ENCODE measurements around the gene BFSP2. TPM values are rescaled to one million over a fixed set of nuclear protein-coding genes. Genes with fewer than 3 reads are reported as not detected.

The BFSP2 gene
- total RNA-seq, 1 donor from 2014 or later = not detected

- H3K27me3 Mint-ChIP-seq (ENCODE audit: unreplicated experiment) = peaks cover 8% of the 10 kb centered on the region
- no peak for DNase-seq
- peaks cover 9% of the 10 kb centered on the region for H3K9me3 Mint-ChIP-seq (ENCODE audit: unreplicated experiment)
- no peaks in the 10 kb centered on the region for H3K4me1 Mint-ChIP-seq (ENCODE audit: low read depth, unreplicated experiment)
- TF ChIP-seq CTCF (IDR thresholded peaks at IDR 0.05; ENCODE audit: partially characterized antibody, unreplicated experiment) = no peak
- H3K4me3 Mint-ChIP-seq (ENCODE audit: unreplicated experiment) = no peak overlapping the region
- no peak overlapping the region for H3K27ac Mint-ChIP-seq (ENCODE audit: unreplicated experiment)
- peaks cover 9% of the 10 kb centered on the region for H3K36me3 Mint-ChIP-seq (ENCODE audit: unreplicated experiment)
Measured at GRCh38 chr3:133394561-133395311, 5.1 kb upstream of the BFSP2 start.

GRCh38 chr3:133396906-133397305 is 3.0 kb upstream of the BFSP2 start:
- H3K36me3 Mint-ChIP-seq (ENCODE audit: unreplicated experiment) = peaks cover 9% of the 10 kb centered on the region
- no peak for TF ChIP-seq CTCF (IDR thresholded peaks at IDR 0.05; ENCODE audit: partially characterized antibody, unreplicated experiment)
- no peak overlapping the region for H3K4me3 Mint-ChIP-seq (ENCODE audit: unreplicated experiment)
- H3K27ac Mint-ChIP-seq (ENCODE audit: unreplicated experiment) = no peak overlapping the region
- peaks cover 8% of the 10 kb centered on the region for H3K27me3 Mint-ChIP-seq (ENCODE audit: unreplicated experiment)
- H3K9me3 Mint-ChIP-seq (ENCODE audit: unreplicated experiment) = peaks cover 6% of the 10 kb centered on the region
- no peak for DNase-seq
- no peaks in the 10 kb centered on the region for H3K4me1 Mint-ChIP-seq (ENCODE audit: low read depth, unreplicated experiment)

GRCh38 chr3:133401374-133402135 is 1.7 kb downstream of the BFSP2 start:
- DNase-seq = no peak
- no peak overlapping the region for H3K27ac Mint-ChIP-seq (ENCODE audit: unreplicated experiment)
- H3K36me3 Mint-ChIP-seq (ENCODE audit: unreplicated experiment) = no peaks in the 10 kb centered on the region
- TF ChIP-seq CTCF (IDR thresholded peaks at IDR 0.05; ENCODE audit: partially characterized antibody, unreplicated experiment) = no peak
- H3K4me1 Mint-ChIP-seq (ENCODE audit: low read depth, unreplicated experiment) = peaks cover 6% of the 10 kb centered on the region
- peaks cover 1% of the 10 kb centered on the region for H3K9me3 Mint-ChIP-seq (ENCODE audit: unreplicated experiment)
- H3K4me3 Mint-ChIP-seq (ENCODE audit: unreplicated experiment) = no peak overlapping the region
- peaks cover 3% of the 10 kb centered on the region for H3K27me3 Mint-ChIP-seq (ENCODE audit: unreplicated experiment)

GRCh38 chr3:133404920-133405319 is 5.1 kb downstream of the BFSP2 start:
- Mint-ChIP-seq H3K4me1 (ENCODE audit: low read depth, unreplicated experiment) (peaks cover 6% of the 10 kb centered on the region), H3K27me3 (ENCODE audit: unreplicated experiment) (no peaks in the 10 kb centered on the region), H3K36me3 (ENCODE audit: unreplicated experiment) (no peaks in the 10 kb centered on the region), H3K9me3 (ENCODE audit: unreplicated experiment) (no peaks in the 10 kb centered on the region), H3K4me3 (ENCODE audit: unreplicated experiment) (no peak overlapping the region), H3K27ac (ENCODE audit: unreplicated experiment) (no peak overlapping the region)
- DNase-seq = no peak
- TF ChIP-seq CTCF (IDR thresholded peaks at IDR 0.05; ENCODE audit: partially characterized antibody, unreplicated experiment) = no peak

- no peak for TF ChIP-seq CTCF (IDR thresholded peaks at IDR 0.05; ENCODE audit: partially characterized antibody, unreplicated experiment)
- DNase-seq = no peak
- H3K36me3 Mint-ChIP-seq (ENCODE audit: unreplicated experiment) = no peaks in the 10 kb centered on the region
- H3K27me3 Mint-ChIP-seq (ENCODE audit: unreplicated experiment) = no peaks in the 10 kb centered on the region
- H3K9me3 Mint-ChIP-seq (ENCODE audit: unreplicated experiment) = no peaks in the 10 kb centered on the region
- peaks cover 11% of the 10 kb centered on the region for H3K4me1 Mint-ChIP-seq (ENCODE audit: low read depth, unreplicated experiment)
- H3K4me3 Mint-ChIP-seq (ENCODE audit: unreplicated experiment) = no peak overlapping the region
- no peak overlapping the region for H3K27ac Mint-ChIP-seq (ENCODE audit: unreplicated experiment)
Measured at GRCh38 chr3:133408366-133408765, 8.5 kb downstream of the BFSP2 start.

Data from glutamatergic neuron (in vitro differentiated cells).